ENCODE results near the gene GNGT2. TPM values are rescaled to one million over a fixed set of nuclear protein-coding genes. Genes with fewer than 3 reads are reported as not detected.

The GNGT2 gene
- total RNA-seq, 4 donors from 2014 or later = 1.5 to 4.2 (median 2.7) TPM

DNA sequence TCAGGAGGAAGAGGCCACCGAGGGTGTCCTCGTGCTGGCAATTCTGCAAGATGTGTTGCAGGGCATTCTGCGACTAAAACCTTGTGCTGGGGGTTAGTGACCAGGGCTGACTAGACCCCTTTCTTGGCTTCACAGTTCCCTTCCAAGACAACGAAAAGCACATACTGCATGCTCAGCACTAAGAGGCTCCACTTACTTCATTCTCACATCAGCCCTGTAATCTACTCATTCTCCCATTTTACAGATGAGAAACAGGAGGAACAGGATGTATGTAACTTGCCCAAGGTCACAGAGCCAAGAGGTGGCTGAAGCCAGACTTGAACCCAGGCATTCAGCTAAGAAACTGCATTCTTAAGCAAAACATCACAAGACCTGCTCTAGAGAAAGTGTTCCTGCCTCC, 25.5 kb upstream of the GNGT2 start:
- no peaks in the 10 kb centered on the region for H3K27me3 ChIP-seq
- intact Hi-C loops (cut with DNase I) = no loop called here
- H3K4me3 ChIP-seq (replicated peaks in 1 of 3) = no peak overlapping the region
- no peaks in the 10 kb centered on the region for H3K9me3 ChIP-seq
- no peak overlapping the region for H3K27ac ChIP-seq
- 79 to 84% methylated on average over 4 of the region's 4 CpGs for WGBS, 2 donors
- no peaks in the 10 kb centered on the region for H3K36me3 ChIP-seq
- TF ChIP-seq, protein P1, sequence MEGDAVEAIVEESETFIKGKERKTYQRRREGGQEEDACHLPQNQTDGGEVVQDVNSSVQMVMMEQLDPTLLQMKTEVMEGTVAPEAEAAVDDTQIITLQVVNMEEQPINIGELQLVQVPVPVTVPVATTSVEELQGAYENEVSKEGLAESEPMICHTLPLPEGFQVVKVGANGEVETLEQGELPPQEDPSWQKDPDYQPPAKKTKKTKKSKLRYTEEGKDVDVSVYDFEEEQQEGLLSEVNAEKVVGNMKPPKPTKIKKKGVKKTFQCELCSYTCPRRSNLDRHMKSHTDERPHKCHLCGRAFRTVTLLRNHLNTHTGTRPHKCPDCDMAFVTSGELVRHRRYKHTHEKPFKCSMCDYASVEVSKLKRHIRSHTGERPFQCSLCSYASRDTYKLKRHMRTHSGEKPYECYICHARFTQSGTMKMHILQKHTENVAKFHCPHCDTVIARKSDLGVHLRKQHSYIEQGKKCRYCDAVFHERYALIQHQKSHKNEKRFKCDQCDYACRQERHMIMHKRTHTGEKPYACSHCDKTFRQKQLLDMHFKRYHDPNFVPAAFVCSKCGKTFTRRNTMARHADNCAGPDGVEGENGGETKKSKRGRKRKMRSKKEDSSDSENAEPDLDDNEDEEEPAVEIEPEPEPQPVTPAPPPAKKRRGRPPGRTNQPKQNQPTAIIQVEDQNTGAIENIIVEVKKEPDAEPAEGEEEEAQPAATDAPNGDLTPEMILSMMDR (IDR thresholded peaks at IDR 0.05) = no peak
- no peak for TF ChIP-seq POLR2A (IDR thresholded peaks at IDR 0.05)
- no peak for DNase-seq
- H3K4me1 ChIP-seq = peaks cover 0 to 10% of the 10 kb centered on the region in 2 donors

DNA sequence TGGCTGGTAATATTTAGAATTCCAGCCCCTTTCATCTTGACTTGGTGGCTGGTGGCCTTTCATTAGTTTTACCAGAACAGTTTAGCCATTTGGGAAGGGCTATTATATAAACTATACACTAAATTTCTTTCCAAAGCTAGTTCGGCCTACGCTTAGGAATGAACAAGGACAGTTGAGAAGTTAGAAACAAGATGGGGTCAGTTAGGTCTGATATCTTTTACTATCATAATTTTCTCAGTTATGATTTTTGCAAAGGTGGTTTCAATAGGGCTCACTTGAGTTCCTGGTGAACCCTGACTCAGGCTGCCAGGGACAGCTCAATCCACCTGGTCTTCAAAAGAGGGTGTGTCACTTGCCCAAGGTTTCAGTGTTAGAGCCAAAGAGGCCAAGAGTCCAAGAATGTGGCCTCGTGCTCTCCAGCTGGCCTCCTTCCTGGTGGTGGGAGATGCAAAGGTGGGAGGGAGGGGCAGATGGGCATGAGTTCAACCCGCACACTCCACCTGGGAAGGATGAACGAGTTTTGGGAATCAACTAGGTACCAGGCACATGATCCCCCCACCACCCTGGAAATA, 24.2 kb upstream of the GNGT2 start:
- Histone ChIP-seq H3K27me3 (no peaks in the 10 kb centered on the region), H3K36me3 (no peaks in the 10 kb centered on the region), H3K9me3 (no peaks in the 10 kb centered on the region), H3K4me3 (replicated peaks in 1 of 3) (no peak overlapping the region), H3K4me1 (peaks cover 8 to 19% of the 10 kb centered on the region in 2 donors), H3K27ac (no peak overlapping the region)
- intact Hi-C loops (cut with DNase I) = no loop called here
- 86 to 88% methylated on average over 5 of the region's 5 CpGs for WGBS, 2 donors
- TF ChIP-seq, protein P1 (IDR thresholded peaks at IDR 0.05) = no peak
- TF ChIP-seq POLR2A (IDR thresholded peaks at IDR 0.05) = no peak
- DNase-seq = no peak

DNA sequence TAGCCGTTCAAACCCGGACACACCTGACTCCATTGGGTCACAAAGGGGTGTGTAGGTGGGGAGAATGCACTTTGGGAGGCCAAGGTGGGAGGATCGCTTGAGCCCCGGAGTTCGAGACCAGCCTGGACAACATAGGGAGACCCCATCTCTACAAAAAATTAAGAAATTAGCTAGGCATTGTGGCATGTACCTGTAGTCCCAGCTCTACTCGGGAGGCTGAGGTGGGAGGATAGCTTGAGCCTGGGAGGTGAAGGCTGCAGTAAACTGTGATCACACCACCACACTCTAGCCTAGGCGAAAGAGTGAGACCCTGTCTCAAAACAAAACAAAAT, 21.2 kb upstream of the GNGT2 start:
- WGBS, 2 donors = 75% methylated on average over 7 of the region's 7 CpGs
- no peak for DNase-seq
- TF ChIP-seq, protein P1 (IDR thresholded peaks at IDR 0.05) = no peak
- TF ChIP-seq POLR2A (IDR thresholded peaks at IDR 0.05) = no peak
- H3K4me1 ChIP-seq = peaks cover 8 to 14% of the 10 kb centered on the region in 2 donors
- H3K27me3 ChIP-seq = no peaks in the 10 kb centered on the region
- no peak overlapping the region for H3K27ac ChIP-seq
- H3K9me3 ChIP-seq = no peaks in the 10 kb centered on the region
- H3K36me3 ChIP-seq = no peaks in the 10 kb centered on the region
- H3K4me3 ChIP-seq (replicated peaks in 1 of 3) = no peak overlapping the region
- intact Hi-C loops (cut with DNase I) = no loop called here

DNA sequence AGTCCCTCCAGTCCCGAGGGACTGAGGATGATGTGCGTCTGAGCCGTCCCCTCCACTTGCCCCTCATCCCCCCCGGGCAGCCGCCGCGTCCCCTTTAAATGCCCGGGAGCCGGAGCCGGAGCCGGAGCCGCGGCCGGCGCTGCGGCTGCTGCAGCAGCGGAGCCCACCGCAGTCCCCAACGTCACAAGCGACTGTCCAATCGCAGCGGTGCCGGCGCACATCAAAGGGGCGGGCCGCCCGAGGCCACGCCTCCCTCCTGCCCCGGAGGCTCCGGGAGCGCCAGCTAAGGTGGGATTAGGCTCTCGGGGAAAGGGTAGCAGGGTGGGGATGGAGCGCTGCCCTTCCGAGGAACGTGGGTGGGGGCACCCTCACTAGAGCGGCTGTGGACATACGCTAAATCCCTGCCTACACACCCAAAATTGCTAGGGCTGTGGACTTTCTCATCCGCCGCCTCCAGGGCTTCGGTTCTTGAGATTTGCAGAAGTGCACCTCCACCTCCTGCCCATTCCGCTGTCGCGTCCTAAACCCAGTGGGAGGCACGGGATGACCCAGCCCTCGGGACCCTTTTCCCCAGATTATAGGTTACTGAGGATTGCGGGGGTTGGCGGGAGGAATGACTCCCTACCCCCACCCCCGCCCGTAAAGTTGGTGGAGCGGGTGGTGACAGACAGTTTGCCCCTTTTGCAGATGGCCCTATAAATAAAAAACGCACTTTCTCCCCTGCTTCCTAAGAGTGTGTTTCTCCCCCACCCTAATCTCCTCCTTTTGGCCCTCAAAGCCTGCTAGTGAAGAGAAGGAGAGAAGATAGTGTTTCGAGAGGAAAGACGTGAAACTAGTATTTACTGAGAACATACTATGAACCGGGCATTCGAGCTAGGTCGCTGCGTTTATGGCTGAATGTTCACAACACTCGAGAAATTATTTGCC, 20.5 kb upstream of the GNGT2 start, which contains the start of gene PHOSPHO1:
TSS of gene PHOSPHO1 (minus strand) at position 152 of the 927 bp plus-strand sequence. CDS start 4,096 bp downstream, outside the sequence.
- 6 to 7% methylated on average over 44 to 45 of the region's 58 CpGs for WGBS, 2 donors
- H3K4me1 ChIP-seq = peaks cover 8 to 14% of the 10 kb centered on the region in 2 donors
- H3K36me3 ChIP-seq = no peaks in the 10 kb centered on the region
- intact Hi-C loops (cut with DNase I) = no loop called here
- H3K27ac ChIP-seq = no peak within 1 kb of the TSS
- TF ChIP-seq POLR2A (IDR thresholded peaks at IDR 0.05) = no peak
- TF ChIP-seq, protein P1 (IDR thresholded peaks at IDR 0.05) = no peak
- H3K4me3 ChIP-seq (replicated peaks in 1 of 3) = peak within 1 kb of the TSS; percentile 20 to 52 (median 39)
- no peaks in the 10 kb centered on the region for H3K27me3 ChIP-seq
- H3K9me3 ChIP-seq = no peaks in the 10 kb centered on the region
- DNase-seq = peak; percentile 83 to 85
